ENCODE measurements around the gene TMEM259. TPM values are rescaled to one million over a fixed set of nuclear protein-coding genes. Genes with fewer than 3 reads are reported as not detected.
A peak's percentile ranks its signal among the peaks of the same experiment; 100 is the strongest.

The TMEM259 gene
- total and polyA plus RNA-seq, 2 donors (not counting 1 experiment from before 2014, with no cell fraction given) = 373 to 607 TPM

- POLR2A ChIA-PET = interaction anchor here (0.5 to 6.9 kb wide), 14 partner anchors 11 to 301 kb away, joined by 3 to 91 read pairs (median 6); partner anchors contain the start of genes ABCA7, ARHGAP45, CIRBP and WDR18
- Histone ChIP-seq H3K4me3 (ENCODE audit: control extremely low read depth in 1 of 5, extremely low read depth in 1 of 5, insufficient read depth in 1 of 5, low read depth in 2 of 5, low read length in 4 of 5) (peak overlapping the region; percentile 60 to 99 (median 87)), H3K4me1 (ENCODE audit: control insufficient read depth in 2 of 2, insufficient read depth in 2 of 2, low read length in 2 of 2) (peaks cover 16 to 29% of the 10 kb centered on the region in 2 donors), H3K79me2 (ENCODE audit: control insufficient read depth, insufficient read depth, low read length) (peaks cover 58% of the 10 kb centered on the region), H3K36me3 (replicated peaks in 1 of 2; ENCODE audit: control extremely low read depth in 1 of 2, control insufficient read depth in 1 of 2, extremely low read depth in 1 of 2, insufficient read depth in 2 of 2, low read length in 1 of 2) (peaks cover 0 to 28% of the 10 kb centered on the region in 2 experiments), H4K20me1 (ENCODE audit: control insufficient read depth, insufficient read depth, low read length, poor library complexity, severe bottlenecking) (peaks cover 59% of the 10 kb centered on the region), H3K9ac (ENCODE audit: low read length) (peak overlapping the region; percentile 87), H3K9me3 (ENCODE audit: control extremely low read depth in 1 of 3, control insufficient read depth in 2 of 3, insufficient read depth in 1 of 3, low read length in 2 of 3) (no peaks in the 10 kb centered on the region), H3K27me3 (replicated peaks in 1 of 4; ENCODE audit: control extremely low read depth in 1 of 4, control insufficient read depth in 3 of 4, insufficient read depth in 4 of 4, low read length in 3 of 4) (no peaks in the 10 kb centered on the region), H3K4me2 (replicated peaks; ENCODE audit: low read depth, low read length, poor library complexity, severe bottlenecking) (peak overlapping the region; percentile 91), H3K27ac (ENCODE audit: low read length in 2 of 2) (peak overlapping the region; percentile 72 to 85), H2AFZ (ENCODE audit: insufficient read depth, low read depth, low read length, poor library complexity, severe bottlenecking) (no peak overlapping the region)
- intact Hi-C loops (cut with micrococcal nuclease) = loop anchor here (10.0 kb wide), 1 partner anchor 217 kb away; the partner anchor contains the start of genes ATP5F1D and MIDN
- Mint-ChIP-seq H3K9me3 (ENCODE audit: insufficient read depth) (no peaks in the 10 kb centered on the region), H3K27ac (peak overlapping the region; percentile 91), H3K27me3 (no peaks in the 10 kb centered on the region), H3K4me1 (peaks cover 28% of the 10 kb centered on the region), H3K4me3 (peak overlapping the region; percentile 94)
- WGBS (ENCODE audit: insufficient coverage) = 2% methylated on average over 15 of the region's 16 CpGs
- DNase-seq (no peak), ATAC-seq (ENCODE audit: low read depth) (peak; percentile 20)
- TF ChIP-seq CTCF (IDR thresholded peaks at IDR 0.05) (no peak), EZH2 (IDR thresholded peaks at IDR 0.05; ENCODE audit: borderline replicate concordance, insufficient read depth, low read depth, low read length, poor library complexity, severe bottlenecking) (no peak)
- CTCF ChIA-PET = interaction anchor here (1.2 to 3.9 kb wide), 12 partner anchors 8 to 216 kb away, joined by 3 to 16 read pairs (median 9); partner anchors contain the start of genes ABCA7, ARHGAP45 and WDR18
Observed at GRCh38 chr19:1027650-1028061, 6.7 kb upstream of the TMEM259 start.
